HCT116 (cell line): Measurements from ENCODE around the gene FAM168A. TPM values are rescaled to one million over a fixed set of nuclear protein-coding genes. Genes with fewer than 3 reads are reported as not detected.

Source experiments
- ATAC-seq: fragments of 200-7000 bp; cut with Tn5 transposase; 2 replicates; pipeline ENCODE4 v1.9.1; 2020; ENCODE audit warnings: mild to moderate bottlenecking, moderate library complexity
- BruUV-seq: library from RNA; stranded (reverse); fragments of 400-500 nt; replicated peaks from 2 replicates; lab custom pipeline; 2021; lab: Mats Ljungman, UMichigan
- CTCF ChIA-PET: fragments of 300-600 bp; sonication (Branson Sonifier 250); formaldehyde crosslinking; loops from one replicate; lab custom pipeline; 2021; ENCODE audit warnings: antibody characterized with exemption; lab: Charles Lee
- POLR2A ChIA-PET: fragments of 300-600, 350-600 bp; sonication (Branson Sonifier 250); formaldehyde crosslinking; loops from one replicate; lab custom pipeline; 2021; ENCODE audit warnings: antibody characterized with exemption; lab: Charles Lee
- RAD21 ChIA-PET, 2 experiments: fragments of 300-600 bp; sonication (Branson Sonifier 250); formaldehyde crosslinking; loops; one replicate each; lab custom pipeline; 2023; ENCODE audit warnings: low total read pairs in 2 of 2; ENCODE audit not compliant: uncharacterized antibody in 2 of 2, unreplicated experiment in 2 of 2, low non-redundant PET in 1 of 2; lab: Charles Lee
- DNase-seq: peaks from one replicate; pipeline ENCODE4 v3.0.0-alpha.2; 2010; ENCODE audit warnings: low read depth, low spot score
- H2AFZ ChIP-seq: fragments of 200-600 bp; shearing (Covaris generic), sonication (generic); 2 replicates; pipeline ENCODE4 v1.6.1; 2017; ENCODE audit warnings: low read depth, mixed run types, mixed read lengths, antibody characterized with exemption, low read length; ENCODE audit not compliant: poor library complexity, severe bottlenecking
- H3K27ac ChIP-seq: 2 replicates; pipeline ENCODE4 v1.5.1; 2012; ENCODE audit warnings: low read depth, low read length
- H3K27me3 ChIP-seq: fragments of 200-600 bp; sonication (generic); 2 replicates; pipeline ENCODE4 v1.6.1; 2016; ENCODE audit warnings: mixed run types, low read length, mixed read lengths; ENCODE audit not compliant: insufficient read depth
- H3K36me3 ChIP-seq, 2 experiments: fragments of 200-500 bp in 1 of 2; fragments of 200-600 bp in 1 of 2; sonication (Bioruptor generic) in 1 of 2; sonication (generic) in 1 of 2; 2 replicates each; pipeline versions ENCODE4 v1.5.1 to v1.6.1; 2014 to 2016; ENCODE audit warnings: low read length in 2 of 2, inconsistent platforms in 1 of 2, mixed read lengths in 1 of 2, mixed run types in 1 of 2; ENCODE audit not compliant: insufficient read depth in 2 of 2, control insufficient read depth in 1 of 2
- H3K4me1 ChIP-seq, 2 experiments: fragments of 200-600 bp in 1 of 2; sonication (generic) in 1 of 2; 2 replicates each; pipeline versions ENCODE4 v1.5.1 to v1.6.1; 2012 to 2017; ENCODE audit warnings: low read length in 2 of 2, inconsistent platforms in 1 of 2, mild to moderate bottlenecking in 1 of 2, mixed read lengths in 1 of 2, mixed run types in 1 of 2, moderate library complexity in 1 of 2; ENCODE audit not compliant: insufficient read depth in 2 of 2, control insufficient read depth in 1 of 2
- H3K4me2 ChIP-seq: fragments of 200-600 bp; sonication (generic); 2 replicates; pipeline ENCODE4 v1.6.1; 2017; ENCODE audit warnings: mixed run types, low read length, mixed read lengths
- H3K4me3 ChIP-seq, 2 experiments: fragments of 200-600 bp in 1 of 2; sonication (generic) in 1 of 2; replicated peaks in 1 of 2; 2 replicates each; pipeline ENCODE4 v1.5.1; 2011 to 2016; ENCODE audit warnings: low read length in 2 of 2, control low read depth in 1 of 2, low read depth in 1 of 2, mild to moderate bottlenecking in 1 of 2, mixed read lengths in 1 of 2, mixed run types in 1 of 2
- H3K79me2 ChIP-seq: fragments of 200-600 bp; sonication (generic); 2 replicates; pipeline ENCODE4 v1.6.1; 2017; ENCODE audit warnings: mild to moderate bottlenecking, mixed run types, low read length, moderate library complexity, mixed read lengths; ENCODE audit not compliant: insufficient read depth
- H3K9ac ChIP-seq: fragments of 200-600 bp; sonication (generic); 2 replicates; pipeline ENCODE4 v1.6.1; 2016; ENCODE audit warnings: low read length, mixed read lengths
- H3K9me2 ChIP-seq: fragments of 200-600 bp; sonication (generic), shearing (Covaris generic); 2 replicates; pipeline ENCODE4 v1.6.1; 2017; ENCODE audit warnings: mixed run types, mild to moderate bottlenecking, moderate library complexity; ENCODE audit not compliant: insufficient read depth
- H3K9me3 ChIP-seq, 2 experiments: fragments of 200-500 bp in 1 of 2; fragments of 200-600 bp in 1 of 2; sonication (Bioruptor generic) in 1 of 2; sonication (generic) in 1 of 2; 2 replicates each; pipeline ENCODE4 v1.6.1; 2014 to 2017; ENCODE audit warnings: low read length in 2 of 2, mixed read lengths in 2 of 2, inconsistent platforms in 1 of 2, low read depth in 1 of 2, mild to moderate bottlenecking in 1 of 2, mixed run types in 1 of 2, moderate library complexity in 1 of 2; ENCODE audit not compliant: control insufficient read depth in 1 of 2, insufficient read depth in 1 of 2
- H4K20me1 ChIP-seq: fragments of 200-600 bp; sonication (generic), shearing (Covaris generic); 2 replicates; pipeline ENCODE4 v1.6.1; 2017; ENCODE audit warnings: mixed run types, mild to moderate bottlenecking, moderate library complexity; ENCODE audit not compliant: insufficient read depth
- ATF3 ChIP-seq: IDR thresholded peaks from 2 replicates; pipeline ENCODE4 v1.6.1; 2012
- CBX3 ChIP-seq: IDR thresholded peaks from 2 replicates; pipeline ENCODE4 v1.6.1; 2012; ENCODE audit warnings: low read depth
- CEBPB ChIP-seq: IDR thresholded peaks from 2 replicates; pipeline ENCODE4 v1.6.1; 2012; ENCODE audit warnings: low read depth
- EZH2 ChIP-seq: fragments of 200-600 bp; sonication (generic); IDR thresholded peaks from 2 replicates; pipeline ENCODE4 v1.6.1; 2017; ENCODE audit warnings: antibody characterized with exemption, mixed run types
- EZH2phosphoT487 ChIP-seq: fragments of 200-600 bp; IDR thresholded peaks from 2 replicates; pipeline ENCODE4 v1.6.1; 2018; ENCODE audit warnings: antibody characterized with exemption, borderline replicate concordance
- FOSL1 ChIP-seq: IDR thresholded peaks from 2 replicates; pipeline ENCODE4 v1.6.1; 2012; ENCODE audit warnings: low read depth
- JUND ChIP-seq: IDR thresholded peaks from 2 replicates; pipeline ENCODE4 v1.6.1; 2012
- MAX ChIP-seq: IDR thresholded peaks from 2 replicates; pipeline ENCODE4 v1.6.1; 2012
- SP1 ChIP-seq: IDR thresholded peaks from 2 replicates; pipeline ENCODE4 v1.6.1; 2012; ENCODE audit warnings: low read depth
- TCF7L2 ChIP-seq: IDR thresholded peaks from 2 replicates; pipeline ENCODE4 v1.7.0; 2011; ENCODE audit warnings: borderline replicate concordance, inconsistent platforms; ENCODE audit not compliant: insufficient read depth, insufficient read length; ENCODE audit errors: extremely low read depth
- YY1 ChIP-seq: IDR thresholded peaks from 2 replicates; pipeline ENCODE4 v1.6.1; 2011; ENCODE audit warnings: low read length, low read depth, moderate library complexity, mild to moderate bottlenecking; ENCODE audit not compliant: insufficient replicate concordance; ENCODE audit errors: extremely low read depth
- ZFX ChIP-seq: fragments of 450-650 bp; IDR thresholded peaks from 2 replicates; pipeline ENCODE4 v1.6.1; 2017
- ZNF274 ChIP-seq: fragments of 200-500 bp; sonication (Bioruptor generic); IDR thresholded peaks from 2 replicates; pipeline ENCODE4 v1.6.1; 2014; ENCODE audit warnings: mild to moderate bottlenecking, low read depth, low read length, inconsistent platforms
- intact Hi-C: fragments of 100-400 bp; cut with micrococcal nuclease; formaldehyde crosslinking; loops from 2 replicates; pipeline ENCODE4 v1.10.0; 2022
- total RNA-seq: library from RNA; stranded (reverse); gene quantifications from one replicate; pipeline ENCODE4 v1.2.1, GENCODE V29; 2021; ENCODE audit not compliant: unreplicated experiment

Gene FAM168A
- total RNA-seq, 1 experiment from 2014 or later, result 31.5 TPM

- no peaks in the 10 kb centered on the region for H3K27me3 ChIP-seq
- H3K4me1 ChIP-seq, result no peaks in the 10 kb centered on the region
- DNase-seq (no peak), ATAC-seq (no peak)
- POLR2A ChIA-PET, result interaction anchor here (0.8 kb wide), 1 partner anchor 197 kb away, joined by 4 read pairs; the partner anchor contains the start of gene RAB6A
- H3K79me2 ChIP-seq, result peaks cover 8% of the 10 kb centered on the region
- CTCF ChIA-PET, result interaction anchor here (2.1 kb wide), 1 partner anchor 85 kb away, joined by 7 read pairs; no protein-coding TSS in a partner anchor
- H3K36me3 ChIP-seq, result no peaks in the 10 kb centered on the region
- H3K4me3 ChIP-seq, result no peak overlapping the region
- H2AFZ ChIP-seq, result no peak overlapping the region
- H3K27ac ChIP-seq, result no peak overlapping the region
- TF ChIP-seq TCF7L2 (no peak), EZH2 (no peak), ATF3 (no peak), ZFX (no peak), SP1 (no peak), FOSL1 (no peak)
- TF ChIP-seq, all 23 proteins: peak for 0
- no peaks in the 10 kb centered on the region for H4K20me1 ChIP-seq
- RAD21 ChIA-PET, result no interaction called here
- intact Hi-C loops, result no loop called here
- no peak overlapping the region for H3K9ac ChIP-seq
- H3K9me2 ChIP-seq, result no peaks in the 10 kb centered on the region
- no peaks in the 10 kb centered on the region for H3K9me3 ChIP-seq
- BruUV-seq, result no TSS peak
- H3K4me2 ChIP-seq, result no peak overlapping the region
These were observed 34.2 kb downstream of the FAM168A start for GRCh38 chr11:73563539-73564200.

GRCh38 chr11:73559743-73560142 lies 38.2 kb downstream of the FAM168A start:
- no peaks in the 10 kb centered on the region for H3K9me2 ChIP-seq
- peaks cover 20% of the 10 kb centered on the region for H3K79me2 ChIP-seq
- TF ChIP-seq JUND (no peak), YY1 (no peak), CBX3 (no peak), ZNF274 (no peak), EZH2phosphoT487 (no peak), MAX (no peak), CEBPB (no peak), ATF3 (no peak), SP1 (no peak), TCF7L2 (no peak)
- TF ChIP-seq, all 23 proteins: peak for 0
- Histone ChIP-seq H3K4me1 (peaks cover 0 to 6% of the 10 kb centered on the region in 2 experiments; a peak in 2 of 4 replicates), H3K9ac (no peak overlapping the region), H3K36me3 (no peaks in the 10 kb centered on the region), H3K4me2 (no peak overlapping the region), H3K27ac (no peak overlapping the region), H2AFZ (no peak overlapping the region), H3K27me3 (no peaks in the 10 kb centered on the region), H4K20me1 (no peaks in the 10 kb centered on the region), H3K4me3 (no peak overlapping the region), H3K9me3 (no peaks in the 10 kb centered on the region)
- ATAC-seq (no peak), DNase-seq (no peak)
- CTCF ChIA-PET, result no interaction called here
- intact Hi-C loops, result no loop called here
- POLR2A ChIA-PET, result no interaction called here
- BruUV-seq, result no TSS peak
- RAD21 ChIA-PET, result no interaction called here
